Spinal cord (tissue), 10 donors: Measurements from ENCODE around the gene VWCE. TPM values are rescaled to one million over a fixed set of nuclear protein-coding genes. Genes with fewer than 3 reads are reported as not detected.

ENCODE experiments used
- DNase-seq, 6 donors: peaks; one replicate each; pipeline versions ENCODE4 v3.0.0 to v3.0.0-alpha.2; 2013 to 2015; ENCODE audit warnings: low spot score in 6 of 6, low read depth in 4 of 6
- H3K27ac ChIP-seq: one replicate; pipeline ENCODE4 v1.5.1; 2013; ENCODE audit warnings: low read depth, low read length, control low read depth
- H3K27me3 ChIP-seq: one replicate; pipeline ENCODE4 v1.6.1; 2013; ENCODE audit warnings: low read length; ENCODE audit not compliant: control insufficient read depth, insufficient read depth
- H3K36me3 ChIP-seq: one replicate; pipeline ENCODE4 v1.6.1; 2013; ENCODE audit warnings: low read length; ENCODE audit not compliant: control insufficient read depth, insufficient read depth
- H3K4me1 ChIP-seq: one replicate; pipeline ENCODE4 v1.6.1; 2013; ENCODE audit warnings: low read length; ENCODE audit not compliant: control insufficient read depth, insufficient read depth
- H3K4me3 ChIP-seq: one replicate; pipeline ENCODE4 v1.5.1; 2013; ENCODE audit warnings: low read depth, low read length, control low read depth
- H3K9me3 ChIP-seq: one replicate; pipeline ENCODE4 v1.6.1; 2013; ENCODE audit warnings: low read length; ENCODE audit not compliant: control insufficient read depth, insufficient read depth
- WGBS: methylation state at CpG from one replicate; pipeline ENCODE4 v1.1.5; 2013; ENCODE audit warnings: missing lambda C conversion rate; ENCODE audit not compliant: insufficient coverage; 5-methylcytosine and 5-hydroxymethylcytosine counted together
- long read RNA-seq, 4 donors: transcript quantifications; one replicate each; lab custom pipeline, GENCODE V29; 2026
- polyA plus RNA-seq, 2 donors: library from polyadenylated mRNA; unstranded; fragments of 120-200 nt; gene quantifications; one replicate each; pipeline ENCODE4 v1.2.1, GENCODE V29; 2013; ENCODE audit not compliant: insufficient read length in 2 of 2
- total RNA-seq, 2 donors: library from RNA; depleted of rRNA in 1 of 2; stranded (reverse); fragments of 120-200 nt in 1 of 2; fragments of >200 nt in 1 of 2; gene quantifications; one replicate each; pipeline versions ENCODE4 v1.2.3 to v1.2.4, GENCODE V29; 2013 to 2014
- donor health status: healthy.

VWCE gene, protein sequence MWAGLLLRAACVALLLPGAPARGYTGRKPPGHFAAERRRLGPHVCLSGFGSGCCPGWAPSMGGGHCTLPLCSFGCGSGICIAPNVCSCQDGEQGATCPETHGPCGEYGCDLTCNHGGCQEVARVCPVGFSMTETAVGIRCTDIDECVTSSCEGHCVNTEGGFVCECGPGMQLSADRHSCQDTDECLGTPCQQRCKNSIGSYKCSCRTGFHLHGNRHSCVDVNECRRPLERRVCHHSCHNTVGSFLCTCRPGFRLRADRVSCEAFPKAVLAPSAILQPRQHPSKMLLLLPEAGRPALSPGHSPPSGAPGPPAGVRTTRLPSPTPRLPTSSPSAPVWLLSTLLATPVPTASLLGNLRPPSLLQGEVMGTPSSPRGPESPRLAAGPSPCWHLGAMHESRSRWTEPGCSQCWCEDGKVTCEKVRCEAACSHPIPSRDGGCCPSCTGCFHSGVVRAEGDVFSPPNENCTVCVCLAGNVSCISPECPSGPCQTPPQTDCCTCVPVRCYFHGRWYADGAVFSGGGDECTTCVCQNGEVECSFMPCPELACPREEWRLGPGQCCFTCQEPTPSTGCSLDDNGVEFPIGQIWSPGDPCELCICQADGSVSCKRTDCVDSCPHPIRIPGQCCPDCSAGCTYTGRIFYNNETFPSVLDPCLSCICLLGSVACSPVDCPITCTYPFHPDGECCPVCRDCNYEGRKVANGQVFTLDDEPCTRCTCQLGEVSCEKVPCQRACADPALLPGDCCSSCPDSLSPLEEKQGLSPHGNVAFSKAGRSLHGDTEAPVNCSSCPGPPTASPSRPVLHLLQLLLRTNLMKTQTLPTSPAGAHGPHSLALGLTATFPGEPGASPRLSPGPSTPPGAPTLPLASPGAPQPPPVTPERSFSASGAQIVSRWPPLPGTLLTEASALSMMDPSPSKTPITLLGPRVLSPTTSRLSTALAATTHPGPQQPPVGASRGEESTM
- 1 to 10 TPM; 1.5 to 2.4 TPM for total RNA-seq
- 10 to 100 TPM in 1 of 2 donors, 1 to 10 TPM in 1; 5.3 to 10.7 TPM for polyA plus RNA-seq
- long read RNA-seq, donor 1: 0 reads
- long read RNA-seq, donor 2: 0 reads
- long read RNA-seq, donor 3: 0 reads
- long read RNA-seq, donor 4: 0 reads

DNA sequence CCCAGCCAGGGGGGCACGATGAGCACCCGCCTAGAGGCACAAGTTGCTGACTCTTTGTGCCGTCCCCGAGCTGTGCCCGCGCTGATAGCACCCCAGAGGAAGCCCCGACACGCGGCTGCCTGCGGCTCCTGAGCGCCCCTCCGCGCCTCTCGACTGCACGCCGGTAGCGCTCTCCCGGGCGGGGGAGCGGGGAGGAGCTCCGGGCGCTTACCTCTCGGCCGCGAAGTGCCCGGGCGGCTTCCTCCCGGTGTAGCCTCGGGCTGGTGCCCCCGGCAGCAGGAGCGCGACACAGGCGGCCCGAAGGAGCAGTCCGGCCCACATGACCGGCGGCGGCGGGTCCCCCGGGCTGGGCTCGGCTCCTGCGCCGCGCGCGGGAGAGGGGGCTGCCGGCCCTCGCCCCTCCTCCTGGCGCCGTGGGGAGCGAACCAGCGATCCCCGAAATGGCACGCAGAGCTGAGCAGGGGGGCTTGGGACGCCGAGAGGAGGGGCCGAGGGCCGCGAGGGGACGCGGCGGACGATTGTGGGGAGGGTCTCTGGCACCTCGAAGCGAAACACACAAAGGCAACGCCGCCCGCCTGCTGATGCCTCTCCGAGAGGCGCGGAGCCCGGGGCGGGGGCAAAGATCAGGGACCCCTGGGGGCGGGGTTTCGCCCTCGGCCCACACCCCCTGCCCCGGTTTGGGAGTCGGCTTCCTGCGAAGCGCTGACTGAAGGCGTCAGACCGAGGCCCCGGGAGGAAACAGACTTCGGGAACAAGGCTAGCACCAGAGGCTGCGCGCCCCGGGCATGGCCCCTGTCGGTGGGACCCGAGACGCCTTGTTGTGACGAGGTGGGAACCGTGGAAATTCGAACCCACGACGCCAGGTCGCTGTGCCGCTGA, at the start of gene VWCE:
VWCE (minus strand) TSS at position 600 of the 879 bp plus-strand sequence; CDS start at position 321, 279 bp downstream.
- Histone ChIP-seq H3K36me3 (peaks cover 21% of the 10 kb centered on the region), H3K27me3 (no peaks in the 10 kb centered on the region), H3K4me3 (peak within 1 kb of the TSS; percentile 42), H3K4me1 (peaks cover 21% of the 10 kb centered on the region), H3K27ac (no peak within 1 kb of the TSS), H3K9me3 (no peaks in the 10 kb centered on the region)
- WGBS: under 1% methylated on average over 97 of the region's 97 CpGs
- peak in 3 of 6 donors; percentile 39 to 89 (median 88) for DNase-seq

DNA sequence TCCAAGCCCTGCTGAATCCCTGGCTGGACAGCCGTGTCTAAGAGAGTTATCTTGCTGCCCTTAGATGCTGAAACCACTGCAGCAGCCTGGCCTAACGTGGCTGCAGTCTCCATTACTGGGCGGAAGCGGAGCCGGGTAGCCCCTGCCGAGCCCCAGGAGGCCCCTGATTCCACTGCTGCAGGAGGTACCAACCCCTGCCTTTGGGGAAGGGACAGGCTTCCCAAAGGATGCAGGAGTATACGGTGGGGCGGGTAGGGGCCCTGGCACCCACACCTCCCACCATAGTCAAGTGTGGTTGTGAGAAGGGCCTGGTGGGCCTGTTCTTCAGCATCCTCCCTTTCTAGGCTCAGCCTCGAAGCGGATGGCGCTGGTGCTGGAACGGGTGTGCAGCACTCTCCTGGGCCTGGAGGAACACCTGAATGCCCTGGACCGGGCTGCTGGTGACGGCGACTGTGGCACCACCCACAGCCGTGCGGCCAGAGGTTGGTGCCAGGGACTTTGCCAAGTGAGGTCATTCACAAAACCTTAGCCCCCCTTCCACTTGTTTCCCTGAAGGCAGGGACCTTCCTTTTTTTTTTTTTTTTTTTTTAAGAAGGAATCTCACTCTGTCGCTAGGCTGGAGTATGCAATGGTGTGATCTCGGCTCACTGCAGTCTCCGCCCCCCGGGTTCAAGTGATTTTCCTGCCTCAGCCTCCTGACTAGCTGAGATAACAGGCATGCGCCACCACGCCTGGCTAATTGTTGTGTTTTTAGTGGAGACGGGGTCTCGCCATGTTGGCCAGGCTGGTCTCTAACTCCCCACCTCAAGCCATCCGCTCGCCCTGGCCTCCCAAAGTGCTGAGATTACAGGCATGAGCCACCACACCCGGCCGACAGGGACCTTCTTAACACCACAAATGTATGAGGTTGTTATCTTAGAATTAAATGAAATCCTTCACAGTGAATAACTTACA, 49.0 kb upstream of the VWCE start:
- Histone ChIP-seq H3K4me1 (peaks cover 10% of the 10 kb centered on the region), H3K27me3 (no peaks in the 10 kb centered on the region), H3K36me3 (peaks cover 68% of the 10 kb centered on the region), H3K4me3 (no peak overlapping the region), H3K9me3 (no peaks in the 10 kb centered on the region), H3K27ac (no peak overlapping the region)
- DNase-seq: no peak
- WGBS: 94% methylated on average over 17 of the region's 29 CpGs

DNA sequence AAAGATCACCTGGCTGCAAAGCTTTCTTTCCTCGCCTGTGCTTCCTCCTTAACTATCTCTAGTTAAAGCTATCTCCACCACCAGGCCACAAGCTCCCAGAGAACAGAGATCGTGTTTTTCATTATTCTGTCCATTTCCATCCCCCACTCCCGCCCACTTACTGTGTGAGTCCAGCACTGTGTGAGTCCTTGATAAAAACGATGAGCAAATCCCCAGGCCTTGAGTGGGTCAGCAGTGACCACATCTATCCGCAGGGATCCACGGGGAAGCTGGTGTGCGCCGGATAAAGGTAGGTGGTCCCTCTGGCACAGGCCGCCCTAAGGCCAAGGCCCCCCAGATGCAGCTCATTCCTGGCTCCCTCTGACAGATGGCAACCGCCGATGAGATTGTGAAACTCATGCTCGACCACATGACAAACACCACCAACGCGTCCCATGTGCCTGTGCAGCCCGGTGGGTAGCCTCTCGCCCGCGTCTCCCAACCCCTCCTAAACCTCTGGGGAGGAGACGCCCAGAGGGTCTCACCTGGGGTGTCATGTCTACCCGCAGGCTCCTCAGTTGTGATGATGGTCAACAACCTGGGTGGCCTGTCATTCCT, 47.2 kb upstream of the VWCE start:
- DNase-seq: no peak
- Histone ChIP-seq H3K27ac (no peak overlapping the region), H3K9me3 (no peaks in the 10 kb centered on the region), H3K4me3 (no peak overlapping the region), H3K4me1 (peaks cover 10% of the 10 kb centered on the region), H3K36me3 (peaks cover 63% of the 10 kb centered on the region), H3K27me3 (no peaks in the 10 kb centered on the region)
- WGBS: 93% methylated on average over 20 of the region's 20 CpGs

DNA sequence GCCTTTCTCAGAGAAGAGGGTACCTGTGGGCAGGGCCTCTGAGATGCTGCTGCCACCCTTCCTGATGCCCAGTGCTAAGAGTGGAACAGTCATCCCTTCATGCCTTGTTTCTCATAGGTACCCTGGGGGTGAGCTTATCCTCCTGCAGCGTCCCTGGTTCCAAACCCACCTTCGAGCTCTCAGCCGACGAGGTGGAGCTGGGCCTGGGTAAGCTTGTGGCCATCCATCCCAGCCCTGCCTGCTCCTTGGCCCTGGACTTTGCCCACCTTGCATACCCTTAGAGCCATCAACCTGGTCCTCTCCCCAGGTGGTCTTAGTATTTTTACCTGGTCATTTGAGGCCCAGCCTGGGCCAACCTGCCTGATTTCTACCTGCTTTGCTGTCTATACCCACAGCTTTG, 46.6 kb upstream of the VWCE start:
- Histone ChIP-seq H3K9me3 (no peaks in the 10 kb centered on the region), H3K4me1 (peaks cover 14% of the 10 kb centered on the region), H3K4me3 (no peak overlapping the region), H3K27ac (no peak overlapping the region), H3K27me3 (no peaks in the 10 kb centered on the region), H3K36me3 (peaks cover 57% of the 10 kb centered on the region)
- 91% methylated on average over 4 of the region's 4 CpGs for WGBS
- DNase-seq: no peak

DNA sequence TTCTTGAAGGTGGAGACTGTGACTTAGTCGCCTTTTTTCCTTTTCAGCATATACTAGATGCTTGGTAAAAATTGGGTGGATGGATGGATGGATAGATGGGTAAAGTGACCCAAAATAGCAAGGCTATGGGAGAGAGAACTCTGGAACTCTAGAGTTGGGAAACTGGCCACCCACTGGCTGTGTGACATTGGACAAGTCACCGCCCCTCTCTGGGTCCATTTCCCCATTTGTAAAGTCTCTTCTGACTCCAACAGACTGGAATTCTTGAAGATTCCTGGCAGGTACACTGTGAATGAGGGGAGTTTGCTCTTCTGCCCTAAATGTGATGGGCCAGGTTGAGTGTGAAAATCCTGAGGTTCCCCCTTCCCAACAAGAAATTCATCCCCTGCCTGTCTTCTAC, 45.9 kb upstream of the VWCE start:
- no peaks in the 10 kb centered on the region for H3K27me3 ChIP-seq
- WGBS: no CpG with 5 or more reads among the region's 2 CpGs
- H3K36me3 ChIP-seq: peaks cover 51% of the 10 kb centered on the region
- H3K4me3 ChIP-seq: no peak overlapping the region
- no peak overlapping the region for H3K27ac ChIP-seq
- H3K4me1 ChIP-seq: peaks cover 18% of the 10 kb centered on the region
- no peaks in the 10 kb centered on the region for H3K9me3 ChIP-seq
- DNase-seq: no peak

DNA sequence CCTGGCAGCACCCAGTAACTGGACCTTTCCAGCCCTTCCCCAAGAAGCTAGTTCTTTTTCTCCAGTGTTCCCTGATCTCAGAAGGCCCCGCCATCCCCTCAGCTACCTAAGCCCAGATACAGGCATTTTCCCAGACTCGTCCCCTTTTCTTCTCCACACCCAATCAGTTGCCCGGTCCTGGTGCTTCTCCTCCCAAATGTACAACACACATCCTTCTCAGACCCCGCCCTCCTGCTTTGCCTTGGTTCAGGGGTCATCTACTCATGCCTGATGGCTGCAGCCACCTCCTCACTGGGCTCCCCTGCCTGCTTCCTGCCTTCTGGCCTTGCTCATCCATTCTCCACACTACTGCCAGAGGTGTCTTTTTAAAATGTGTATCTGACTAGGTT, 44.4 kb upstream of the VWCE start:
- H3K9me3 ChIP-seq: no peaks in the 10 kb centered on the region
- H3K27ac ChIP-seq: no peak overlapping the region
- H3K27me3 ChIP-seq: no peaks in the 10 kb centered on the region
- no peak for DNase-seq
- 89% methylated on average over 4 of the region's 4 CpGs for WGBS
- no peak overlapping the region for H3K4me3 ChIP-seq
- peaks cover 11% of the 10 kb centered on the region for H3K4me1 ChIP-seq
- H3K36me3 ChIP-seq: peaks cover 40% of the 10 kb centered on the region

DNA sequence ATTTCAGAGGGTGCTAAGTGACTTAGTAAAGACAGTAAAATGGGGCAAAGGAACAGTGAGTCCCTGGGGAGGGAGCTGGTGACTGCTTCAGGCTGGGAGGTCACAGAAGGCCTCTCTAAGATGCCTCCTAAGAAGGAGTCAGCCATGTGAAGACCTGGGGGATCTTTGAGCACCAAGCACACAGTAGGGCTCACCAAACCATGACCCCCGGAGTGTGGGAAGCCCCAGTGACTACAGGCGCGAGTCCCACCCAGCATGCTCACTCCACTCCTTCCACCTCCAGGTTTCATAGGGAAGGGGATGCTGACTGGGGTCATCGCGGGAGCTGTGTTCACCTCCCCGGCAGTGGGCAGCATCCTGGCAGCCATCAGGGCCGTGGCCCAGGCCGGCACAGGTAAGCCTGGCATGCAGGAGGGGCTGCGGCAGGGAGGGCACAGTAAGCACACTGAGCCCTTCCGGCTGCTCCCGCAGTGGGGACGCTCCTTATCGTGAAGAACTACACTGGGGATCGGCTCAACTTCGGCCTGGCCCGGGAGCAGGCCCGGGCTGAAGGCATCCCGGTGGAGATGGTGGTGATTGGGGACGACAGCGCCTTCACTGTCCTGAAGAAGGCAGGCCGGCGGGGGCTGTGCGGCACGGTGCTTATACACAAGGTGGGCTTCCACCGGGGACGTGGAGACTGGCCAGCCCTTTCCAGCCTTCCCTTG, 43.8 kb upstream of the VWCE start:
- Histone ChIP-seq H3K36me3 (peaks cover 38% of the 10 kb centered on the region), H3K27ac (no peak overlapping the region), H3K4me1 (peaks cover 14% of the 10 kb centered on the region), H3K4me3 (no peak overlapping the region), H3K27me3 (no peaks in the 10 kb centered on the region), H3K9me3 (no peaks in the 10 kb centered on the region)
- 95% methylated on average over 23 of the region's 26 CpGs for WGBS
- no peak for DNase-seq
